Brain microvascular endothelial cell (primary cell): ENCODE results near the gene PCNT.

Experiments
- DNase-seq: peaks from one replicate; pipeline ENCODE4 v3.0.0-alpha.2; 2020
- H3K27ac ChIP-seq: fragments of 250-450 bp; sonication (Bioruptor Pico); 2 replicates; pipeline ENCODE4 v1.5.1; 2020; ENCODE audit warnings: mild to moderate bottlenecking, moderate library complexity
- H3K27me3 ChIP-seq: fragments of 250-450 bp; sonication (Bioruptor Pico); replicated peaks from 2 replicates; pipeline ENCODE4 v1.5.1; 2020; ENCODE audit warnings: mild to moderate bottlenecking
- H3K36me3 ChIP-seq: fragments of 250-450 bp; sonication (Bioruptor Pico); replicated peaks from 2 replicates; pipeline ENCODE4 v1.5.1; 2020; ENCODE audit warnings: mild to moderate bottlenecking
- H3K4me3 ChIP-seq: 2 replicates; pipeline ENCODE4 v1.5.1; 2011; ENCODE audit warnings: low read depth, mild to moderate bottlenecking, control low read depth, low read length, moderate library complexity
- CTCF ChIP-seq: IDR thresholded peaks from 2 replicates; pipeline ENCODE4 v1.5.1; 2011; ENCODE audit warnings: low read depth, mild to moderate bottlenecking, moderate library complexity, low read length, control low read depth, inconsistent platforms; ENCODE audit errors: missing control alignments
- in situ Hi-C: cut with HindIII; loops from 2 replicates; pipeline ENCODE4 v1.10.0; 2017; ENCODE audit warnings: low sequenced_read_pairs, low pct_ligation_motif_present

Gene PCNT

GRCh38 chr21:46480466-46480865, 156.5 kb downstream of the PCNT start:
- in situ Hi-C loops: no loop called here

GRCh38 chr21:46482225-46482845, 158.4 kb downstream of the PCNT start:
- in situ Hi-C loops: no loop called here
- TF ChIP-seq CTCF: no peak
- Histone ChIP-seq H3K27me3 (no peaks in the 10 kb centered on the region), H3K36me3 (no peaks in the 10 kb centered on the region), H3K4me3 (no peak overlapping the region), H3K27ac (no peak overlapping the region)
- no peak for DNase-seq

More at GRCh38 chr21:46480466-46480865, 156.5 kb downstream of the PCNT start:
- Histone ChIP-seq H3K27ac (no peak overlapping the region), H3K27me3 (no peaks in the 10 kb centered on the region), H3K4me3 (no peak overlapping the region), H3K36me3 (no peaks in the 10 kb centered on the region)
- DNase-seq: no peak
- no peak for TF ChIP-seq CTCF

GRCh38 chr21:46482846-46483231, 158.9 kb downstream of the PCNT start:
- in situ Hi-C loops: no loop called here
- no peak for TF ChIP-seq CTCF
- Histone ChIP-seq H3K27me3 (no peaks in the 10 kb centered on the region), H3K4me3 (no peak overlapping the region), H3K27ac (no peak overlapping the region), H3K36me3 (no peaks in the 10 kb centered on the region)
- DNase-seq: no peak

- in situ Hi-C loops: no loop called here
- no peak overlapping the region for H3K4me3 ChIP-seq
- TF ChIP-seq CTCF: no peak
- no peak overlapping the region for H3K27ac ChIP-seq
- DNase-seq: no peak
- H3K36me3 ChIP-seq: no peaks in the 10 kb centered on the region
- H3K27me3 ChIP-seq: no peaks in the 10 kb centered on the region
Observed at GRCh38 chr21:46483300-46484295, 159.6 kb downstream of the PCNT start.

- Histone ChIP-seq H3K27ac (no peak overlapping the region), H3K36me3 (no peaks in the 10 kb centered on the region), H3K27me3 (no peaks in the 10 kb centered on the region), H3K4me3 (no peak overlapping the region)
- in situ Hi-C loops: no loop called here
- DNase-seq: no peak
- TF ChIP-seq CTCF: no peak
Observed at GRCh38 chr21:46486481-46487126, 162.6 kb downstream of the PCNT start.
